PC-9 (cell line): ENCODE data around the gene ATP8B2. TPM values are rescaled to one million over a fixed set of nuclear protein-coding genes. Genes with fewer than 3 reads are reported as not detected.
"Not testable (repeated sequence)": the region's sequence is repeated elsewhere in the genome, so short reads cannot be mapped to it uniquely, and the experiment has no call there.

ENCODE experiments used
- BruUV-seq: library from RNA; stranded (reverse); fragments of 400-500 nt; replicated peaks from 2 replicates; lab custom pipeline; 2021; lab: Mats Ljungman, UMichigan
- CTCF ChIA-PET: fragments of 300-600 bp; sonication (Branson Sonifier 250); formaldehyde crosslinking; loops from one replicate; lab custom pipeline; 2022; ENCODE audit warnings: antibody characterized with exemption; lab: Charles Lee
- POLR2A ChIA-PET: fragments of 300-600 bp; sonication (Branson Sonifier 250); formaldehyde crosslinking; loops from one replicate; lab custom pipeline; 2022; ENCODE audit warnings: antibody characterized with exemption; ENCODE audit not compliant: unreplicated experiment; lab: Charles Lee
- DNase-seq, 2 experiments: peaks; one replicate each; pipeline versions ENCODE4 v3.0.0 to v3.0.0-alpha.2; 2015 to 2022; ENCODE audit warnings: mixed read lengths in 1 of 2
- H2AFZ ChIP-seq: fragments of 200-600 bp; sonication (generic); 2 replicates; pipeline ENCODE4 v1.8.1; 2017; ENCODE audit warnings: antibody characterized with exemption
- H3F3A ChIP-seq: fragments of 200-600 bp; sonication (generic); 2 replicates; pipeline ENCODE4 v1.8.1; 2017; ENCODE audit warnings: antibody characterized with exemption, mild to moderate bottlenecking, low read depth; ENCODE audit not compliant: insufficient read depth
- H3K27ac ChIP-seq: fragments of 200-600 bp; sonication (generic); 2 replicates; pipeline ENCODE4 v1.6.1; 2016; ENCODE audit warnings: mixed run types
- H3K27me3 ChIP-seq: fragments of 200-600 bp; sonication (generic); 2 replicates; pipeline ENCODE4 v1.6.1; 2016; ENCODE audit warnings: low read depth, mixed run types; ENCODE audit not compliant: insufficient read depth
- H3K36me3 ChIP-seq: fragments of 200-600 bp; sonication (generic); 2 replicates; pipeline ENCODE4 v1.6.1; 2016; ENCODE audit warnings: low read depth, mixed run types
- H3K4me1 ChIP-seq: fragments of 200-600 bp; sonication (generic); replicated peaks from 2 replicates; pipeline ENCODE4 v1.6.1; 2016; ENCODE audit warnings: mixed run types; ENCODE audit not compliant: insufficient read depth
- H3K4me2 ChIP-seq: fragments of 200-600 bp; sonication (generic); 2 replicates; pipeline ENCODE4 v1.6.1; 2017; ENCODE audit warnings: mixed run types
- H3K4me3 ChIP-seq: fragments of 200-600 bp; sonication (generic); 2 replicates; pipeline ENCODE4 v1.6.1; 2016; ENCODE audit warnings: mixed run types
- H3K79me2 ChIP-seq: fragments of 200-600 bp; sonication (generic); 2 replicates; pipeline ENCODE4 v1.6.1; 2017; ENCODE audit warnings: low read depth, mixed run types
- H3K9me2 ChIP-seq: fragments of 200-600 bp; sonication (generic); 2 replicates; pipeline ENCODE4 v1.8.1; 2017; ENCODE audit warnings: mild to moderate bottlenecking; ENCODE audit not compliant: insufficient read depth
- H3K9me3 ChIP-seq: fragments of 200-600 bp; sonication (generic); 2 replicates; pipeline ENCODE4 v1.8.1; 2016; ENCODE audit warnings: low read depth; ENCODE audit not compliant: insufficient read depth
- H4K20me1 ChIP-seq: fragments of 200-600 bp; sonication (generic); 2 replicates; pipeline ENCODE4 v1.8.1; 2017; ENCODE audit not compliant: insufficient read depth
- EZH2 ChIP-seq: fragments of 200-600 bp; sonication (generic); IDR thresholded peaks from 2 replicates; pipeline ENCODE4 v1.8.0; 2017; ENCODE audit warnings: antibody characterized with exemption, low read depth
- intact Hi-C: fragments of 100-400 bp; cut with micrococcal nuclease; formaldehyde crosslinking; loops from one replicate; pipeline ENCODE4 v1.10.0; 2022; ENCODE audit not compliant: unreplicated experiment
- total RNA-seq: library from RNA; stranded (reverse); gene quantifications from 2 replicates; pipeline ENCODE4 v1.2.3, GENCODE V29; 2021
- TF ChIP-seq, protein P1 (sequence below): fragments of 200-600 bp; sonication (generic); conservative IDR thresholded peaks from 2 replicates; pipeline ENCODE4 v1.6.1; 2017; ENCODE audit warnings: mixed run types, antibody characterized with exemption, mild to moderate bottlenecking, moderate library complexity

ATP8B2 gene
- total RNA-seq, 1 experiment from 2014 or later: 0.07 TPM

DNA sequence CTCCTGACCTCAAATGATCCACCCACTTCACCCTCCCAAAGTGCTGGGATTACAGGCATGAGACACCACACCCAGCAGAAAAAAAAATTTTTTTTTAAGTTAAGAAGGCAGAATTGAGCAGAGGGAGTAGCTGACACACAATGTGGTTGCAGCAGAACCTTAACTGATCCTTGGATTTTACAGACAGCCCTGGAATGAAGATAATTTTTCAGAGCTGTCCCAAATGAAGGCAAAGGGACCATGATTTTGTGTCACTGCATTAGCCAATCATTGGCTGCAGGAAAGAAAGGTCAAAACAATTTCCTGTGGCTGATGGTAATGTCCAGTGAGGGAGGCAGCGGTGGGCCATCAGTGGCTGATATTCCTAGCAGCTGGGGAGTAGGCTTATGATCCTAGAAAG lies 23.7 kb upstream of the ATP8B2 start:
- no peaks in the 10 kb centered on the region for H3K4me1 ChIP-seq
- no peaks in the 10 kb centered on the region for H3K9me3 ChIP-seq
- no peak for DNase-seq
- intact Hi-C loops: no loop called here
- no peaks in the 10 kb centered on the region for H3K79me2 ChIP-seq
- no TSS peak for BruUV-seq
- no peaks in the 10 kb centered on the region for H3K36me3 ChIP-seq
- H3K4me3 ChIP-seq: no peak overlapping the region
- no peak overlapping the region for H3K4me2 ChIP-seq
- H3K9me2 ChIP-seq: no peaks in the 10 kb centered on the region
- H3K27ac ChIP-seq: no peak overlapping the region
- no peaks in the 10 kb centered on the region; the same call in 1 of the 2 replicates for H3F3A ChIP-seq
- CTCF ChIA-PET: no interaction called here
- no peak for TF ChIP-seq EZH2
- TF ChIP-seq, protein P1, sequence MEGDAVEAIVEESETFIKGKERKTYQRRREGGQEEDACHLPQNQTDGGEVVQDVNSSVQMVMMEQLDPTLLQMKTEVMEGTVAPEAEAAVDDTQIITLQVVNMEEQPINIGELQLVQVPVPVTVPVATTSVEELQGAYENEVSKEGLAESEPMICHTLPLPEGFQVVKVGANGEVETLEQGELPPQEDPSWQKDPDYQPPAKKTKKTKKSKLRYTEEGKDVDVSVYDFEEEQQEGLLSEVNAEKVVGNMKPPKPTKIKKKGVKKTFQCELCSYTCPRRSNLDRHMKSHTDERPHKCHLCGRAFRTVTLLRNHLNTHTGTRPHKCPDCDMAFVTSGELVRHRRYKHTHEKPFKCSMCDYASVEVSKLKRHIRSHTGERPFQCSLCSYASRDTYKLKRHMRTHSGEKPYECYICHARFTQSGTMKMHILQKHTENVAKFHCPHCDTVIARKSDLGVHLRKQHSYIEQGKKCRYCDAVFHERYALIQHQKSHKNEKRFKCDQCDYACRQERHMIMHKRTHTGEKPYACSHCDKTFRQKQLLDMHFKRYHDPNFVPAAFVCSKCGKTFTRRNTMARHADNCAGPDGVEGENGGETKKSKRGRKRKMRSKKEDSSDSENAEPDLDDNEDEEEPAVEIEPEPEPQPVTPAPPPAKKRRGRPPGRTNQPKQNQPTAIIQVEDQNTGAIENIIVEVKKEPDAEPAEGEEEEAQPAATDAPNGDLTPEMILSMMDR: no peak
- POLR2A ChIA-PET: no interaction called here
- H2AFZ ChIP-seq: no peak overlapping the region
- H4K20me1 ChIP-seq: no peaks in the 10 kb centered on the region
- peaks cover 6% of the 10 kb centered on the region for H3K27me3 ChIP-seq

DNA sequence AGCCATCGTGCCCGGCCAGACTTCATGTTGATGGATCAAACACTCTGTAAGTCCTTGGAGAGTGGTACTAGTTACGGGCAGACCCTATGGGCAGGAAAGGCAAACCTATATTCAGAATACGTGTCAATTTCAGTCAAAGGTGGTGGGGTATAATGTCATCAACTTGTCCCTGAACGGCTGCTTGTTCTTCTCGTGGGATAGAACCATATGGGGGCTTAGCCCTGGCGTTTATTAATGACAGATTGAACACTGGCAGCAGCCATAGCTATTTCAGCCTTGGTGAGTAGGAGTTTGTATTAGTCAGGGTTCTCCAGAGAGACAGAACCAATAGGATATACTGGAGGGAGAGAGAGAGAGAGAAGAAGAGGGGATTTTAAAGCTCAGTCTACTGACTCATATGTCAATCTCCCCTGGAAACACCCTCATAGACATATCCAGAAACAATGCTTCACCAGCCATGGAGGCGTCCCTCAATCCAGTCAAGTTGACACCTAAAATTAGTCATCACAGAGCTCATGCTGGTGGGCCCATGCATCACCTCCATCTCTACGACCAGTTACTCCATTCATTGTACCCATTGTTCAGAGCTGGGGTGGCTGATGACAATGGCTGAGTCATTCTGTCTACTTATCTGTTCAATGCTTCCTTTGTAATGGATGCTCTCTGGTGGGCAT lies 20.5 kb upstream of the ATP8B2 start:
- Histone ChIP-seq H3F3A (no peaks in the 10 kb centered on the region; the same call in 1 of the 2 replicates), H3K9me3 (no peaks in the 10 kb centered on the region), H3K27me3 (peaks cover 3% of the 10 kb centered on the region), H4K20me1 (no peaks in the 10 kb centered on the region), H3K4me2 (no peak overlapping the region), H3K27ac (no peak overlapping the region), H2AFZ (no peak overlapping the region), H3K79me2 (no peaks in the 10 kb centered on the region), H3K4me3 (no peak overlapping the region), H3K4me1 (no peaks in the 10 kb centered on the region), H3K36me3 (no peaks in the 10 kb centered on the region), H3K9me2 (no peaks in the 10 kb centered on the region)
- no peak for TF ChIP-seq EZH2
- TF ChIP-seq, protein P1: no peak
- DNase-seq: no peak
- ChIA-PET CTCF (no interaction called here), POLR2A (interaction anchor here (0.6 kb wide), 1 partner anchor 669 kb away, joined by 3 read pairs; no protein-coding TSS in a partner anchor)
- intact Hi-C loops: no loop called here
- no TSS peak for BruUV-seq

DNA sequence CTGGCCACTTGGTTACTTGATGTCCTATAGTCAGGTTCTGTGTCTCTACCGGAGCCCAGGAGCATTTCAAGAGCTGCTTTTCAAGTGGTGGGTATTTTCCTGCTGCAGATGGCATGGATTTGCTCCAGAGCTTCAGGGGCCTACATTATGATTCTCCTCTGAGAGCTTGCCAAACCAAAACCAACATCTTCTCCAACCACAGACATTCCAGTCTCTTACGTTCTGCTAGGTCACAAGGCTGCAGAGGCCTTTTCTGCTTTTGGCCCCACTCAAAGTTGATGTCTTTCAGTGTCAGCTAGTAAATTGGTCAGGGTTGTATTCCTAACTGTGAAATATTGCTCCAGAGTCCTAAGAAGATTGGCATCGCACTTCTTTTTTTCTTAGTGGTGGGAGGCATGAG lies 19.2 kb upstream of the ATP8B2 start:
- Histone ChIP-seq H3K36me3 (no peaks in the 10 kb centered on the region), H2AFZ (no peak overlapping the region), H3F3A (no peaks in the 10 kb centered on the region), H3K4me3 (no peak overlapping the region), H3K4me1 (no peaks in the 10 kb centered on the region), H3K9me3 (no peaks in the 10 kb centered on the region), H4K20me1 (no peaks in the 10 kb centered on the region), H3K4me2 (no peak overlapping the region), H3K79me2 (no peaks in the 10 kb centered on the region), H3K27ac (no peak overlapping the region), H3K27me3 (peaks cover 3% of the 10 kb centered on the region), H3K9me2 (no peaks in the 10 kb centered on the region)
- no TSS peak for BruUV-seq
- intact Hi-C loops: no loop called here
- POLR2A ChIA-PET: interaction anchor here (0.6 kb wide), 1 partner anchor 247 kb away, joined by 3 read pairs; no protein-coding TSS in a partner anchor
- DNase-seq: no peak
- TF ChIP-seq, protein P1: no peak
- no peak for TF ChIP-seq EZH2
- CTCF ChIA-PET: interaction anchor here (0.5 kb wide), 1 partner anchor 79 kb away, joined by 8 read pairs; no protein-coding TSS in a partner anchor

DNA sequence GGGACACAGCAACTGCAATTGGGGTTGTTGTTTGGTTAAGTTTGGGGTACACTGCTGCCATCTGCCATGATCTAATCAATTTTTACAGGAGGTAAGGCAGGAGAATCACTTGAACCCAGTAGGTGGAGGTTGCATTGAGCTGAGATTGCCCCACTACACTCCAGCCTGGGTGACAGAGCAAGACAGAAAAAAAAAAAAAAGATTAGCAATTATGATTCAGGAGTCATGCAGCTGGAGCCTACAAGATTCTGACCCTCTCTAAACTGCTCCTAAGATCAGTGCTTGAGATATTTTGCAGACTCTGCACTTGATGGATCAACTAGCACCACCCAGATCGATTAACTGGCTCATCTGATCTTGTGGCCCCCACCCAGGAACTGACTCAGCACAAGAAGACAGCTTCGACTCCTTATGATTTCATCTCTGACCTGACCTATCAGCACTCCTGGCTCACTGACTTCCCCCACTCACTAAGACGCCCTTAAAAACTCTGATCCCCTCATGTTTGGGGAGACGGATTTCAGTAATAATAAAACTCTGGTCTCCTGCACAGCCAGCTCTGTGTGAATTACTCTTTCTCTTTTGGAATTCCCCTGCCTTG lies 17.6 kb upstream of the ATP8B2 start:
- H3K4me2 ChIP-seq, BruUV-seq, H3K79me2 ChIP-seq, intact Hi-C loops, H3K4me3 ChIP-seq, H4K20me1 ChIP-seq, CTCF ChIA-PET, POLR2A ChIA-PET, DNase-seq, H3F3A ChIP-seq, H3K9me3 ChIP-seq, H3K9me2 ChIP-seq, H3K27ac ChIP-seq, H2AFZ ChIP-seq, H3K36me3 ChIP-seq, H3K4me1 ChIP-seq: not testable (repeated sequence)
- peaks cover 15% of the 10 kb centered on the region; the same call in 1 of the 2 replicates for H3K27me3 ChIP-seq

DNA sequence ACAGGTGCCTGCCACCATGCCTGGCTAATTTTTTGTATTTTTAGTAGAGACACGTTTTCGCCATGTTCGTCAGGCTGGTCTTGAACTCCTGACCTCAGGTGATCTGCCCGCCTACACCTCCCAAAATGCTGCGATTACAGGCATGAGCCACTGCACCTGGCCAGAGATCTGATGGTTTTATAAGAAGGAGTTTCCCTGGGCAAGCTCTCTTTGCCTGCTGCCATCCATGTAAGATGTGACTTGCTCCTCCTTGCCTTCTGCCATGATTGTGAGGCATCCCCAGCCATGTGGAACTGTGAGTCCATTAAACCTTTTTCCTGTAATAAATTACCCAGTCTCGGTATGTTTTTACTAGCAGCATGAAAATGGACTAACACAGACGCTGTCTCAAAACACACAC lies 16.2 kb upstream of the ATP8B2 start:
- H3K9me2 ChIP-seq, H3K27ac ChIP-seq, H4K20me1 ChIP-seq, H2AFZ ChIP-seq, H3K9me3 ChIP-seq, H3K4me2 ChIP-seq, intact Hi-C loops, H3K36me3 ChIP-seq, H3K79me2 ChIP-seq, H3F3A ChIP-seq, CTCF ChIA-PET, H3K4me3 ChIP-seq, DNase-seq, POLR2A ChIA-PET, H3K4me1 ChIP-seq, BruUV-seq: not testable (repeated sequence)
- H3K27me3 ChIP-seq: peaks cover 27% of the 10 kb centered on the region
